Measurements from ENCODE around the gene S100A2.
A peak's percentile ranks its signal among the peaks of the same experiment; 100 is the strongest.
"Not testable (repeated sequence)": the region's sequence is repeated elsewhere in the genome, so short reads cannot be mapped to it uniquely, and the experiment has no call there.

Gene S100A2

GRCh38 chr1:153525088-153525728 is 40.4 kb downstream of the S100A2 start:
- no peak overlapping the region for H3K4me3 ChIP-seq (ENCODE audit: low read length)
- peak; percentile 45 for DNase-seq (ENCODE audit: low read depth)
- no peak for TF ChIP-seq CTCF (IDR thresholded peaks at IDR 0.05; ENCODE audit: insufficient read depth, low read depth, low read length, missing control alignments)

- H3K4me3 ChIP-seq (ENCODE audit: low read length); DNase-seq (ENCODE audit: low read depth): not testable (repeated sequence)
Measured at GRCh38 chr1:153522353-153523048, 43.1 kb downstream of the S100A2 start.

GRCh38 chr1:153521808-153522207 is 43.8 kb downstream of the S100A2 start:
- DNase-seq (ENCODE audit: low read depth): not testable (repeated sequence)

GRCh38 chr1:153520818-153521476 is 44.7 kb downstream of the S100A2 start:
- TF ChIP-seq CTCF (IDR thresholded peaks at IDR 0.05; ENCODE audit: insufficient read depth, low read depth, low read length, missing control alignments): no peak

More at GRCh38 chr1:153521808-153522207, 43.8 kb downstream of the S100A2 start:
- H3K4me3 ChIP-seq (ENCODE audit: low read length): not testable (repeated sequence)

GRCh38 chr1:153520137-153520691 is 45.4 kb downstream of the S100A2 start:
- DNase-seq (ENCODE audit: low read depth): not testable (repeated sequence)

More at GRCh38 chr1:153520818-153521476, 44.7 kb downstream of the S100A2 start:
- H3K4me3 ChIP-seq (ENCODE audit: low read length): no peak overlapping the region
- DNase-seq (ENCODE audit: low read depth): no peak

GRCh38 chr1:153519242-153519641 is 46.4 kb downstream of the S100A2 start:
- H3K4me3 ChIP-seq (ENCODE audit: low read length): no peak overlapping the region
- TF ChIP-seq CTCF (IDR thresholded peaks at IDR 0.05; ENCODE audit: insufficient read depth, low read depth, low read length, missing control alignments): no peak
- no peak for DNase-seq (ENCODE audit: low read depth)

More at GRCh38 chr1:153520137-153520691, 45.4 kb downstream of the S100A2 start:
- not testable (repeated sequence) for H3K4me3 ChIP-seq (ENCODE audit: low read length)

GRCh38 chr1:153515504-153516394 is 49.9 kb downstream of the S100A2 start:
- H3K4me3 ChIP-seq (ENCODE audit: low read length): no peak overlapping the region
- no peak for TF ChIP-seq CTCF (IDR thresholded peaks at IDR 0.05; ENCODE audit: insufficient read depth, low read depth, low read length, missing control alignments)
- peak; percentile 93 for DNase-seq (ENCODE audit: low read depth)

GRCh38 chr1:153513666-153514065 is 52.0 kb downstream of the S100A2 start:
- no peak for DNase-seq (ENCODE audit: low read depth)
- no peak for TF ChIP-seq CTCF (IDR thresholded peaks at IDR 0.05; ENCODE audit: insufficient read depth, low read depth, low read length, missing control alignments)
- no peak overlapping the region for H3K4me3 ChIP-seq (ENCODE audit: low read length)
